Smooth muscle cell (in vitro differentiated cells): ENCODE measurements around the gene STK35. TPM values are rescaled to one million over a fixed set of nuclear protein-coding genes. Genes with fewer than 3 reads are reported as not detected.

Source experiments
- DNase-seq: peaks from one replicate; lab custom pipeline; 2025; ENCODE audit not compliant: unreplicated experiment; lab: John Stamatoyannopoulos, UW
- H2AFZ ChIP-seq: fragments of 200-600 bp; sonication (generic); 2 replicates; pipeline ENCODE4 v1.6.0; 2016; ENCODE audit warnings: antibody characterized with exemption, low read depth, mild to moderate bottlenecking
- H3F3A ChIP-seq: fragments of 200-600 bp; sonication (generic); 2 replicates; pipeline ENCODE4 v1.6.0; 2017; ENCODE audit warnings: antibody characterized with exemption, low read depth
- H3K27ac ChIP-seq: fragments of 200-600 bp; sonication (generic); 2 replicates; pipeline ENCODE4 v1.5.1; 2016; ENCODE audit warnings: low read depth, mild to moderate bottlenecking
- H3K27me3 ChIP-seq: fragments of 200-600 bp; sonication (generic); 2 replicates; pipeline ENCODE4 v1.6.1; 2016; ENCODE audit warnings: low read depth, mild to moderate bottlenecking
- H3K36me3 ChIP-seq: fragments of 200-600 bp; sonication (generic); 2 replicates; pipeline ENCODE4 v1.5.1; 2016; ENCODE audit warnings: low read depth
- H3K4me1 ChIP-seq: fragments of 200-600 bp; sonication (generic); 2 replicates; pipeline ENCODE4 v1.5.1; 2016; ENCODE audit warnings: low read depth
- H3K4me2 ChIP-seq: fragments of 200-600 bp; sonication (generic); 2 replicates; pipeline ENCODE4 v1.6.0; 2016; ENCODE audit warnings: mild to moderate bottlenecking
- H3K4me3 ChIP-seq: fragments of 200-600 bp; sonication (generic); 2 replicates; pipeline ENCODE4 v1.5.1; 2016; ENCODE audit warnings: mild to moderate bottlenecking
- H3K79me2 ChIP-seq: fragments of 200-600 bp; sonication (generic); 2 replicates; pipeline ENCODE4 v1.6.0; 2016; ENCODE audit warnings: low read depth, mild to moderate bottlenecking
- H3K9ac ChIP-seq: fragments of 200-600 bp; sonication (generic); 2 replicates; pipeline ENCODE4 v1.6.0; 2016; ENCODE audit warnings: low read depth
- H3K9me3 ChIP-seq: fragments of 200-600 bp; sonication (generic); replicated peaks from 2 replicates; pipeline ENCODE4 v1.5.1; 2016; ENCODE audit warnings: low read depth
- H4K20me1 ChIP-seq: fragments of 200-600 bp; sonication (generic); 2 replicates; pipeline ENCODE4 v1.6.0; 2016; ENCODE audit warnings: low read depth
- CTCF ChIP-seq: fragments of 200-600 bp; sonication (generic); IDR thresholded peaks from 2 replicates; pipeline ENCODE4 v1.5.1; 2017; ENCODE audit warnings: borderline replicate concordance, mild to moderate bottlenecking, antibody characterized with exemption; ENCODE audit not compliant: insufficient read depth, poor library complexity, severe bottlenecking
- WGBS: methylation state at CpG from one replicate; pipeline ENCODE4 v1.1.7; 2016; ENCODE audit warnings: low lambda C conversion rate; 5-methylcytosine and 5-hydroxymethylcytosine counted together
- polyA plus RNA-seq: library from polyadenylated mRNA; unstranded; fragments of >200 nt; fragmentation: Nextera tagmentation; extraction: Ambion mirVana; gene quantifications from 2 replicates; pipeline ENCODE4 v1.2.1, GENCODE V29; 2016
- small RNA-seq: library from RNA; depleted of rRNA; stranded (forward); fragments of <200 nt; gene quantifications from one replicate; pipeline ENCODE3, GENCODE V24; 2014
- total RNA-seq: library from RNA; depleted of rRNA; stranded (reverse); fragments of >200 nt; gene quantifications from 2 replicates; pipeline ENCODE4 v1.2.3, GENCODE V29; 2014

The STK35 gene
- total and polyA plus RNA-seq, 2 experiments from 2014 or later: 9.6 to 14.6 TPM

GRCh38 chr20:2195614-2196013 lies 94.0 kb downstream of the STK35 start:
- H4K20me1 ChIP-seq: no peaks in the 10 kb centered on the region
- no peak overlapping the region for H3K4me3 ChIP-seq
- no peaks in the 10 kb centered on the region for H3K4me1 ChIP-seq
- H3F3A ChIP-seq: no peaks in the 10 kb centered on the region
- 68% methylated on average over 5 of the region's 5 CpGs for WGBS
- H3K9me3 ChIP-seq: no peaks in the 10 kb centered on the region
- H2AFZ ChIP-seq: no peak overlapping the region
- no peaks in the 10 kb centered on the region for H3K36me3 ChIP-seq
- no peak overlapping the region for H3K4me2 ChIP-seq
- no peak for DNase-seq
- no peak overlapping the region for H3K27ac ChIP-seq
- no peak for TF ChIP-seq CTCF
- no peaks in the 10 kb centered on the region for H3K79me2 ChIP-seq
- H3K27me3 ChIP-seq: no peaks in the 10 kb centered on the region
- no peak overlapping the region for H3K9ac ChIP-seq

- H3K9ac ChIP-seq: no peak overlapping the region
- no peak for DNase-seq
- H3K4me1 ChIP-seq: no peaks in the 10 kb centered on the region
- no peaks in the 10 kb centered on the region for H3K36me3 ChIP-seq
- H3K27me3 ChIP-seq: no peaks in the 10 kb centered on the region
- H3K79me2 ChIP-seq: no peaks in the 10 kb centered on the region
- H3K27ac ChIP-seq: no peak overlapping the region
- WGBS: 59% methylated on average over 7 of the region's 7 CpGs
- no peak overlapping the region for H3K4me3 ChIP-seq
- no peaks in the 10 kb centered on the region for H4K20me1 ChIP-seq
- H3K4me2 ChIP-seq: no peak overlapping the region
- H2AFZ ChIP-seq: no peak overlapping the region
- TF ChIP-seq CTCF: no peak
- H3F3A ChIP-seq: no peaks in the 10 kb centered on the region
- H3K9me3 ChIP-seq: no peaks in the 10 kb centered on the region
Observed at GRCh38 chr20:2197166-2197565, 95.5 kb downstream of the STK35 start.

Small RNA genes within 50 kb of the gene (small RNA-seq; reads per million reads assigned to genes)
- gene RPL7P2: not detected

Other genes with a start within 250 kb of the STK35 start
- gene SIRPA, start 206.4 kb upstream of the STK35 start, total RNA-seq: 6.8 and 8.3 TPM in 2 replicates
- 12.3 and 14.5 TPM in 2 replicates for gene SIRPA, start 206.4 kb upstream of the STK35 start, polyA plus RNA-seq
- gene PDYN, start 107.8 kb upstream of the STK35 start, total RNA-seq: not detected in 2 replicates
- gene PDYN, start 107.8 kb upstream of the STK35 start, polyA plus RNA-seq: not detected in 2 replicates
- gene TGM3, start 194.2 kb downstream of the STK35 start, total RNA-seq: 0.31 and 0.54 TPM in 2 replicates
- 0.43 TPM in 1 of 2 replicates, not detected in the other for gene TGM3, start 194.2 kb downstream of the STK35 start, polyA plus RNA-seq